ENCODE measurements around the gene PMIS2.

PMIS2 gene

DNA sequence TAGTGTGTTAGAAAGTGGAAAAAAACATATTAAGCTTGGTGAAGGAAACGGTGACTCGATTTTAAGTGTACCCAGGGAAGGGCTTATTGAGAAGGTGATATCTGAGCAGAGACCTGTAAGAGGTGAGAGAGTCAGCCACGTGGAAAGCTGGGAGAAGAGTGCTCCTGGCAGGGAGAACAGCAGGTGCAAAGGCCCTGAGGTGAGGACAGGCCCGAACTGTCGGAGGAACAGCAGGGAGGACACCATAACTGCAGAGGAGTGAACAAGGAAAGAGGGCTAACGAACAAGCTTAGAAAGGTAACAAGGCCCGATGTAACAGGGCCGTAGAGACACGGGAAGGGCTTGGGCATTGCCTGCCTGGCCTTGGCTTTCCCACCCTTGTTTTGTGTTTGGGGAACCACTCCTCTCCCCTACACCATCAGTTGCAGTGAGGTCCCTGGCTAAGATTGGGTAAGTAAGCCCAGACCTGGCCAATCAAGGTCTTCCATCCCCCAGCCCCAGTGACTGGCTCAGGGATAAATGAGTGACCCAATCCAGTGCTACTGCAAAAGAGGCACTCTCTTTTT, 29.9 kb upstream of the PMIS2 start:
- DNase-seq (ENCODE audit: low read depth, low spot score) = no peak

DNA sequence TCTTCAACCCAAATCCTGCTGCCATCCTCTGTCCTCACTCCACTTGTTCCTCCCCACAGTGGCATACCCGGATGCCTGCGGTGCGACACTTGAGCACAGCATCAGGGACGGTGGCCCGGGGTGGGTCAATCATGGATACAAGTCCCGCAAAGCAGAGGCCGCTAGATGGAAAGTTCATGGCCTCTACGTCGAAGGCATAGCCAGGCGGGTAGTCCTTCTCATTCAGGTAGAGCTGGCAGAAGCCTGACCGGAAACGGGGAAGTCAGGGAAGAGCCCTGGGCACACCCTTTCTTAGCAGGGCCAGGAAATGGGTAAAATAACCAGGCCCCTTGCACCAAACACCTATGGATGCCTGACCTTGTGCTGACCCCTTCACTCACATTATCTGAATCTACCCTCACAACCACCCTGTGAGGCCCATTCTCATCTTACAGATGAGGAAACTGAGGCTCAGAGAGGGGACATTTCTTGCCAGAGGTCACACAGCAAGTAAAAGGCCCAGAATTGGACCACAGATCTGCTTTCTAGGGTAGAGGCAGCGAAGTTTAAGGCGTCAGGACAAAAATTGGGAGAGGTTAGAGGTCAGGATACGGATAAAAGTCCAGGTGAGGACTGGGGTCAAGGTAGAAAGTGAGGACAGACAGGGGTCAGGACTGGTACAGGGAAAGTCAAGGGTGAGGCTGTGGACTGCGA, 29.0 kb upstream of the PMIS2 start:
- no peak for DNase-seq (ENCODE audit: low read depth, low spot score)

DNA sequence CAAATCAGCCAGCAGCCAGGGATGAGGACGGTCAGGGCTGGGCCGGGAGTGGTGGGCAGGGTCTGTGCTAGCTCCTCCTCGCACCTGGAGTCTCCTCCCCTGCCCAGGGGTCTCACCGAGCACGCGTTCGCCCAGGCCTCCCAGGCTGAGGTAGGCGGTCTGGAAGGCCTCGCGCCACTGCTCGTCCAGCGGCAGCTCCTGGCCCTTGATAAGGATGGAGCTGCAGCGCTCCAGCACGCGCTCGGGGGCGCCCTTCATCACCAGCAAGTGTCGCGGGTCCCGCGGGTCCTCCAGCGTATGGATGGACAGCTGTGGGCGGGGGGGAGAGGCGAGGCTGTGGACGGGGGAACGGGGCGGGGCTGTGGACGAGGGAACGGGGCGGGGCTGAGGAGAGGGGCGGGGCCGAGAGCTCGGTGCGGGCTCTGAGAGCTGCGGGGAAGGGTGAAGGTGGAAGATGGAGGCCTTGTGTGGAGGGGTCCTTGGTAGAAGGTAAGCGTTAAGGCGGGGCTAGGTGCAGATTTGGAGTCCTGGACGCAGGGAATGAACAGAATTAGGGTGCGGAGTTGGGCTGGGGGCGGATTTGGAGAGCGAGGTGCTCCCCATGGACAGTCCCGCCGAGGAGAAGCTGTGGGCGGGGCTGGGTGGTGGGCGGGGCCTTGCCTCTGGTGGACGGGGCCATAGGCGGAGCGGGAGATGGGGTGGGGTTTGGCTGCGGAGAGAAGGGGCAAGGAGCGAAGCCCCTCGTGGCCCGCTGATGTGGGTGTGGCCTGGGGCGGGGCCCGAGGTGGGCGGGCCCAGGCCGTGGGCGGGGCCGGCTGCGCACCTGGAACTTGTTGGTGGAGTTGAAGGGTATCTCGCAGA, 28.2 kb upstream of the PMIS2 start:
- DNase-seq (ENCODE audit: low read depth, low spot score) = peak; percentile 64

- DNase-seq (ENCODE audit: low read depth, low spot score) = no peak
These were observed 27.3 kb upstream of the PMIS2 start for GRCh38 chr19:35558400-35559280.

- no peak for DNase-seq (ENCODE audit: low read depth, low spot score)
These were observed 26.7 kb upstream of the PMIS2 start for GRCh38 chr19:35559281-35559659.

- no peak for DNase-seq (ENCODE audit: low read depth, low spot score)
These were observed 26.2 kb upstream of the PMIS2 start for GRCh38 chr19:35559781-35560180.

DNA sequence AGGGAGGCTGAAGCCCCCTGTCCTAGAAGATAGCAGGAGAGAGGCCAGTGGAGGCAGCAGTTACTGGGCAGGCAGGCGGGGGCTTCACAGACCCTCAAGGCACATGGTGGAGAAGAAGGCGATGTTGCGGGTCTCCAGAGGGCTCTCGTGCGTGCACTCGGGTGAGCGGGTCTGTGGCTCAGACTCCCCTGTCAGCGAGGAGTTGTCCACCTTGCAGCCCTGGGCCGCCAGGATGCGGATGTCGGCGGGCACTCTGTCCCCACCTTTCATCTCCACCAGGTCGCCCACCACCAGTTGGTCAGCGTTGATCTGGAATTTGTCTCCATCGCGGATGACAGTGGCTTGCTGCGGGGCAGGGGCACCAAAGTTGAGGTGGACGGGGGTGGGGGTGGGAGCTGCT, 25.7 kb upstream of the PMIS2 start:
- DNase-seq (ENCODE audit: low read depth, low spot score) = no peak

- no peak for DNase-seq (ENCODE audit: low read depth, low spot score)
These were observed 25.3 kb upstream of the PMIS2 start for GRCh38 chr19:35560677-35561076.

- DNase-seq (ENCODE audit: low read depth, low spot score) = no peak
These were observed 24.5 kb upstream of the PMIS2 start for GRCh38 chr19:35561436-35561835.

DNA sequence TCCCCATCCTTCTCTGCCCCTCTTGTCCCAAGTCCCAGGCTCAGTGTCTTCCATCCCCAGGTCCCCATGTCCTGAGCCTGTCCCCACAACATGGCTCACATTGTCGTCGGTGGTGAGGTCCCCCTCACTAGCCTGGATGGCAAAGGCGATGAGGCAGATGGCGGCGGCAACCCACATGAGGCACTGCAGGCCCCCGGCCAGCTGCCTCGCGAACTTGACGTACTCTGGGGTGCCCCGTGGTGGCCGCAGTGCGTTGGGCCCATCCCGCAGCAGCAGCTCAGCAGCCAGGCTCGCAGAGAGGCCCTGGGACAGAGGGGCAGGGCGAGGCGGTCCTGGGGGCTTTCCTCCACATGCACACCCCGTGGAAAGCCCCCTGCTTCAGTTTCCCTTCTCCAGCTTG, 23.6 kb upstream of the PMIS2 start:
- DNase-seq (ENCODE audit: low read depth, low spot score) = no peak

GRCh38 chr19:35562776-35563175, 23.2 kb upstream of the PMIS2 start:
- DNase-seq (ENCODE audit: low read depth, low spot score) = no peak

DNA sequence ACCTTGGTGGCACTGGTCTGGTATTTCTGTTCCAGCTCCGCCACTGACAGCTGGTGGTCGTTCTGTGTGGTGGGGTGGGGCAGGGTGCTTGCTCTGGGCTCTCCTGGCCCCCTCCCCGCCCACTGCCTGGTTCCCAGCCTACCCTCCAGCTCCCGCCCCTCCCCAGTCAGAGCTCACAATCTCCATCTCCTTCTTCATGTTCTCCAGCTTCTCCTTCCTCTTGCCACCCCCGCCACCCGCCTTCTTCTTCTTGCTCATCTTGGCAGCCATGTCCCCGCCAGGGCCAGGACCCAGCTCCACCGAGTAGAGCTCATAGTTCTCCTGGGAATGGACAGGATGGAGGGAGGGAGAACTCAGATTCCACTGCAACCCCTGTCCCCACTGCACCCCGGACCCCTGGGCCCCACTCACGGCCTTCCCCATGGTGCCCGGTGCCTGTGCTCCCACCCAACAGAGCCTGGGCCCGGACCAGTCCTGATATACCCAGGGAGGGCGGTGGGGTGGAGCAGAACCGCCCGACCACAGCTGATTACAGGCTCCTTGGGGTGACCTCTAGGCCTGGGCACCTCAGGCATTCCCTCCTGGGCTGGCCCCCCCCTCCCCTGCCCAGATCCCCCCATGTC, 22.7 kb upstream of the PMIS2 start, which contains the start of gene ATP4A:
ATP4A (minus strand) TSS at position 452 of the 623 bp plus-strand sequence; CDS start at position 423, 29 bp downstream.
- DNase-seq (ENCODE audit: low read depth, low spot score) = no peak

DNA sequence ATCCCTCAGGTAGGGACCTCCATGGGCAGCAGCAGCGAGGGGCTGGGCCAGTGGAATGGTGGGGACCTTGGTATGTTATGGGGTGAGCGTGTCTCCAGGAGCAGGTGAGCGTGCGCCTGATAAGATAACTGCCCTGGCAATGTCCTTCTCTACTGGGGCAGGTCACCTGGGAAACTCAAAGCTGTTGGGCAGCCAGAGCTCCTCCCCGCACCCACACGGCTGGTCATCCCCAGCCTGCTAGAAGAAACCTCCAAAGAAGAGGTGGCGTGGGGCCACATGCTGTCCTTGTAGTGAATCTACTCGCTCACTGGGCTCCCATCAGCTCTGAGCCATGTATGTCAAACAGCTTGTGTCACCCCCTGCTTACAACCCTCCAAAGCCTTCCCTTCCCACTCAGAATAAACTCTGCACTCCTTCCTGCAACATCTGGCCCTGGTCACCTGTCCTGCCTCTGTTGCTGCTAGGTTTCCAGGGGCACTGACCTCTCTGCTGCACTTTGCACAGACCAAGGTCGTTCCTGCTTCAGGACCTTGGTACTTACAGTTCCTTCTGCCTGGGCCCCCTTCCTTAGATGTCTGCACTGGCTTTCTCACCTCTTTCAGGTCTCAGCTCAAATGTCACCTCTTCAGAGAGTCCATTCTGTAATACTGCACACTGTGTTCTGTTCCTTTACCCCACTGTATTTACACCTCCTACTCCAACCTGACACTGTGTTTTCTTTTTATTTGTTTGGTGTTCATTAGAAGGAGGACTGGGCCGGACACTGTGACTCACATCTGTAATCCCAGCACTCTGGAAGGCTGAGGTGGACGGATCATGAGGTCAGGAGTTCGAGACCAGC, 20.7 kb upstream of the PMIS2 start:
- no peak for DNase-seq (ENCODE audit: low read depth, low spot score)

GRCh38 chr19:35566738-35567137, 19.2 kb upstream of the PMIS2 start:
- no peak for DNase-seq (ENCODE audit: low read depth, low spot score)

DNA sequence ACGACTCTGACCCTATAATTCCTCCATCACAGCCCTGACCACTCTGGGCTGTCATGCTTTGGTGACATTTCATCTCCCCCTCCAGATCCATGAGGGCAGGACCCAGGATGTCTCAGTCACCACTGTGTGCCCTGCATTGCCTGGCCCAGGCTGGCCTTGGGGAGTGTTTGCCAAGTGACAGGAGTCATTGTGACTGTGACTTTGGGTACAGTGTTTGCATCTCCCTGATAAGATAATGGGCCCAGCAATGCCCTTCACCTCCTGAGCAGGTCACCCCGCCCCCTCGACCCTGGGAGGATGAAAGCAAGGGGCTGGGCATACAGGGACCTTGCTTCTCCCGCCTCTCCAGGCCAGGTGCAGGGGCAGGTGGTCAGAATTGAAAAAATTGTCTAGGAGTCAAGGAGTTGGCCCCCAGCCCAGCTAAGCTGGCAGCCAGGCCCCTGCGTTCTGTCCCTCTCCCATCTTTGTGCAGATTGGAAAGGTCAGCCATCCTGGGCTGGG, 16.6 kb upstream of the PMIS2 start:
- no peak for DNase-seq (ENCODE audit: low read depth, low spot score)

- no peak for DNase-seq (ENCODE audit: low read depth, low spot score)
These were observed 14.5 kb upstream of the PMIS2 start for GRCh38 chr19:35571406-35571965.

DNA sequence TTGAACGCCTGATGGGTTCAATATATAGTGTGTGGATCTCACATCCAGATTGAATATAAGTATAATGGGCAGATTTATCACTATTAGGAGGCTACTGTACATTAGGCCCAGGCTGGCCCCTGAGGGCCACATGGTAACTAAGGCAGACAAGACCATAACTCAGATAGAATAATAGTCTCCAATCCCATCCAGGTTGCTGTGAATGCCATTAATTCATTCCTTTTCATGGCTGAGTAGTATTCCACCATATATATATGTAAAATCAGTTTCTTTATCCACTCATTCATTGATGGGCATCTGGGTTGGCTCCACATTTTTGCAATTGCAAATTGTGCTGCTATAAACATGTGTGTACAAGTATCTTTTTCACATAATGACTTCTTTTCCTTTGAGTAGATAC, 8.1 kb upstream of the PMIS2 start:
- DNase-seq (ENCODE audit: low read depth, low spot score) = no peak

- DNase-seq (ENCODE audit: low read depth, low spot score) = no peak
These were observed 7.3 kb upstream of the PMIS2 start for GRCh38 chr19:35578707-35579106.

DNA sequence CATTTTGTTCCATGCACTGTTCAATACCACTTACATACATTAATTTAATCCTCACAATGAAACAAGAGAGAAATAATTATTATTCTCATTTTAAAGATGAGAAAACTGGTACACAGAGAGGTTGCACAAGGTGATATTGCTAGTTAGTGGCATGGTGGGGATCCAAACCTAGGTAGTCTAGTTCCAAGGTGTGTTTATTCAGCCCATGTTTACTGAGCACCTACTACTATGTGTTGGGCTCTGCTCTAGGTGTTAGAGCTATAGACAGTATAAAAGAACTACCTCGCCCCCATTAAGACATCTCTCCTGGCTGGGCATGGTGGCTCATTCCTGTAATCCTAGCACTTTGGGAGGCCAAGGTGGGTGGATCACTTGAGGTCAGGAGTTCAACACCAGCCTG, 3.2 kb upstream of the PMIS2 start:
- DNase-seq (ENCODE audit: low read depth, low spot score) = no peak

DNA sequence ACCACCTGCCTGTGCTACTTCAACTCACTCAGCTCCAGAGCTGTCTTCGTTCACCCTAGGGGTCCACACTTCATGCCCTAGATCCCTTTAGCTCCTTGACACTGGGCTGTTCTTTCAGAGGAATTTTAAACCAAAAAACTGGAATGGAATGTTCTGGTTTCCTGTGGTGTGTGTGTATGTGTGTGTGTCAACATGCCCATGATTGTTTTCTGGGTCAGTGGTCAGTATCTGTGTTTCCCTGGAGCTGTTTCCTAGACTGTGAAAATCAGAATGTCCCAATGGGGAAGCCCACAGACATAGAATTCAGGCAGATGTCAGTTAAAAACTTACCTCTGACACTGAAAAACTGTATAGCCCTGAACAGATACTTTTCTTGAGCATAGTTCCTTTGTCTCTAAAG, 1.3 kb downstream of the PMIS2 start:
- DNase-seq (ENCODE audit: low read depth, low spot score) = no peak

Measured in iPS DF 19.7 (cell line).